K562 treated with DMSO at 1 percent for 4 hours (cell line): ENCODE data around the gene ZDHHC18. TPM values are rescaled to one million over a fixed set of nuclear protein-coding genes. Genes with fewer than 3 reads are reported as not detected.

Experiments
- total RNA-seq: library from RNA; unstranded; fragments of 300-600 nt; gene quantifications from 2 replicates; pipeline ENCODE4 v1.2.3, GENCODE V29; 2022; ENCODE audit not compliant: insufficient read depth

ZDHHC18 gene
- 24.9 and 29.1 TPM in 2 replicates for total RNA-seq

DNA sequence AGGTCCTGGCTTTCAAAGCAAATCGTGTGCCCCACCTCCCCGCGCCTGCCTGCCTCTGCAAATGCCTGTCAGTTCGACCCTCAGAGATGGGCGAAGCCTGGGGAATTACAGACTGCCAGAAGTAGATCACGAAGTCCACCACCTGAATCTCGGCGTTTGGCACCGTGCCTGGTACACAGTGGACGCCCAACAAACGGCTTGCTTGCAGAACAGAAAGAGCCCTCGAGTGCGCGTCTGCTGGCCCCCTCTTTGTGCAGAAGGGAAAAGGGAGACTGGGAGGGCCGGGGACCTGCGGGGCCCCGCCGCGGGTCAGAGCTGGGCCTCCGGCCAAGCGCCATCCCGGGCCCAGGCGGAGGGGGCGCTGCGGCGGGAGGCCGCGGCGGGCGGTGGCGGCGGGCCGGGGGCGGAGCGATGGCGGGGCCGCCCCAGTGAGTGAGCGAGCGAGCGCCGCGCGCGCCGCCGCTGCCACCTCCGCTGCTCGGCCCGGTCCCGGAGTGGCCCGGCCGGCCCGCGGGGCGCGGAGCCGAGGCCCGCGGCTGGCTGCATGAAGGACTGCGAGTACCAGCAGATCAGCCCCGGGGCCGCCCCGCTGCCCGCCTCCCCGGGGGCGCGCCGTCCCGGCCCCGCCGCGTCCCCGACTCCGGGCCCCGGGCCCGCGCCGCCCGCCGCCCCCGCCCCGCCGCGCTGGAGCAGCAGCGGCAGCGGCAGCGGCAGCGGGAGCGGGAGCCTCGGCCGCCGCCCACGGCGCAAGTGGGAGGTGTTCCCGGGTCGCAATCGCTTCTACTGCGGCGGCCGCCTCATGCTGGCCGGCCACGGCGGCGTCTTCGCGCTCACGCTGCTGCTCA lies at the start of gene ZDHHC18:
Gene ZDHHC18, plus strand, starts transcription at position 428 of the 845 bp plus-strand sequence. Its CDS starts 117 bp downstream, at position 545.

GRCh38 chr1:26787706-26788514 lies 38.6 kb upstream of the ZDHHC18 start, which contains the start of gene PIGV:
Gene PIGV (plus strand): TSS chr1:26787950. CDS start chr1:26790816, 2,866 bp downstream.

GRCh38 chr1:26862781-26863684 lies 36.5 kb downstream of the ZDHHC18 start, which contains the start of gene SFN:
Gene SFN (plus strand): TSS chr1:26863149. CDS start chr1:26863213, 64 bp downstream.

DNA sequence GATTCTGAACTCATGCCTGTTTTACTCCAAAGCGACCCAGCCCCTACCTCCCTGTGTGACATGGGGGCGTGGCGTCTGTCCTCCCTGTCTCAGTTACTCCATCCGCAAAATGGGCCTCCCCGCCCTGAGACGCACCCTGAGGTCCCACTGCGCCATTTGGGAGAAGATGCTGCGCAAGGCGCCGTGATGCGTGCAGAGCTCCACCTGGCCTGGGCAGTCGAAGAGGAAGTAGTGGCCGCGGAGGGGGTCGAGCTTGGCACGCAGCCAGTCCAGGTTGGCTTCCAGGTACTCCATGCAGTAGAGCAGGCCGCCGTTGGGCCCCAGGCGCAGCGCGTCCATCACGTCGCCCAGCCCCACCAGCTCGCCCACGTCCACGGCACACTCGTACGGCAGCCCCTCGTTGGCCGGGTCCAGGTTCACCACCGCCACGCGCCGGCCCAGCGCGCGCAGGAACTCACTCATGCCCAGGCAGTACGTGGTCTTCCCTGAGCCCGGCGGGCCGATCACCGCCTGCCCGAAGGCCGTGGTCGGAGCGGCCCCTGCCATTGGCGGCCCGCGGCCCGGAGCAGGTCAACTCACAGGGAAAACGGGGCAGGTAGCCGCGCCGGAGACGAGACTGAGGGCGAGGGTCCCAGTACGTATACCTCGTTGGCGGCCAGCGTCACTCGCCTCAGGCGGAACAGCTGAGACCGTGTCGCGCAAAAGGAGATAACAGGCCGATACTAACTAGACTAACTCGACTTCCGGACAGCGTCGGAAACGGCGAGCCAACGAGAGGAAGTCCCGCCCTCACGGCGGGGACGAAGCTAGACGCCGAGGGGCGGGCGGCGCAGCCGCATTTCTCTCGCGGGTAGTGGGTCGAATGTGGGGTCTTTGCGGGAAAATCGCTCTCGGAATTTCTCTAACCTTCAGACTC lies 63.3 kb downstream of the ZDHHC18 start, which contains the start of gene GPN2:
Gene GPN2, minus strand, starts transcription at position 733 of the 916 bp plus-strand sequence. Its CDS starts 187 bp downstream, at position 546.

GRCh38 chr1:26900001-26900814 lies 73.7 kb downstream of the ZDHHC18 start, which contains the start of gene GPATCH3:
Gene GPATCH3 (minus strand): TSS chr1:26900467. CDS start chr1:26900442, 25 bp downstream.

Other genes starting within 250 kb of the ZDHHC18 start
- 35.2 and 40.5 TPM in 2 replicates for gene ARID1A, start 130.7 kb upstream of the ZDHHC18 start, total RNA-seq
- gene PIGV, start 38.7 kb upstream of the ZDHHC18 start, total RNA-seq, result 11.0 and 11.3 TPM in 2 replicates
- gene SFN, start 36.5 kb downstream of the ZDHHC18 start, total RNA-seq, result 1.1 TPM in 2 replicates
- gene GPN2, start 63.6 kb downstream of the ZDHHC18 start, total RNA-seq, result 23.9 and 30.3 TPM in 2 replicates
- gene GPATCH3, start 73.8 kb downstream of the ZDHHC18 start, total RNA-seq, result 19.8 and 20.9 TPM in 2 replicates
- gene NR0B2, start 87.3 kb downstream of the ZDHHC18 start, total RNA-seq, result not detected in 2 replicates
- gene NUDC, start 95.1 kb downstream of the ZDHHC18 start, total RNA-seq, result 153 and 159 TPM in 2 replicates
- gene KDF1, start 133.8 kb downstream of the ZDHHC18 start, total RNA-seq, result 1.5 TPM in 1 of 2 replicates, not detected in the other
- 0.42 TPM in 1 of 2 replicates, not detected in the other for gene TRNP1, start 167.0 kb downstream of the ZDHHC18 start, total RNA-seq
- 3.9 and 4.7 TPM in 2 replicates for gene TENT5B, start 186.2 kb downstream of the ZDHHC18 start, total RNA-seq